ENCODE measurements around the gene NELFB. TPM values are rescaled to one million over a fixed set of nuclear protein-coding genes. Genes with fewer than 3 reads are reported as not detected.

The NELFB gene
- total and polyA plus RNA-seq, 5 donors from 2014 or later, result 22.3 to 46.4 (median 24.1) TPM

DNA sequence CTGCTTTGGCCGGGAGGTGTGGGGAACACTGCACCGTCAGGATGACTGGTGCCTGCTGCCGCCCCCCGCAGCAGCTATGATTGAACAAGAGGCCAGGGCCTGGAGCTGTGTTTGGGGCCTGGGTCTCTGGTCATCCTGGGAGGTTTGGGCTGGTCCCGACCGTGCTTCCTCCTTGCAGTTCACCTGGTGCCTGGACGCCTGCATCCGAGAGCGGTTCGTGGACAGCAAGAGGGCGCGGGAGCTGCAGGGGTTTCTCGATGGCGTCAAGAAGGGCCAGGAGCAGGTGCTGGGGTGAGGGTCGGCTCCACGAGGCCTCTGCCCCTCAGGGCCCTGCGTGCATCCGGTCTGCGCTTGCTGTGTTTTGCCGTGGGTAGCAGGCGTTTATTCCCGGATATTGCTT is 8.9 kb downstream of the NELFB start:
- Histone ChIP-seq H3K27ac (ENCODE audit: insufficient read depth, low read length, poor library complexity, severe bottlenecking) (no peak overlapping the region), H3K4me3 (ENCODE audit: low read depth, low read length) (no peak overlapping the region), H3K9me3 (ENCODE audit: control insufficient read depth in 2 of 2, low read length in 2 of 2) (no peaks in the 10 kb centered on the region), H3K27me3 (ENCODE audit: control insufficient read depth, insufficient read depth, low read length) (no peaks in the 10 kb centered on the region), H3K4me1 (ENCODE audit: control insufficient read depth, insufficient read depth, low read length, poor library complexity, severe bottlenecking) (no peaks in the 10 kb centered on the region), H3K36me3 (ENCODE audit: control insufficient read depth, insufficient read depth, low read length) (peaks cover 31% of the 10 kb centered on the region)
- no peak overlapping the region for H3K27ac Mint-ChIP-seq
- peaks cover 14% of the 10 kb centered on the region for H3K36me3 Mint-ChIP-seq
- H3K4me3 Mint-ChIP-seq, result no peak overlapping the region
- ATAC-seq (ENCODE audit: low read depth in 2 of 2) (no peak), DNase-seq (no peak)
- no peaks in the 10 kb centered on the region for H3K9me3 Mint-ChIP-seq
- H3K27me3 Mint-ChIP-seq, result no peaks in the 10 kb centered on the region
- peaks cover 0 to 14% (median 3%) of the 10 kb centered on the region in 4 donors for H3K4me1 Mint-ChIP-seq

GRCh38 chr9:137265496-137266161 is 10.5 kb downstream of the NELFB start:
- H3K9me3 Mint-ChIP-seq, result no peaks in the 10 kb centered on the region
- Histone ChIP-seq H3K4me1 (ENCODE audit: control insufficient read depth, insufficient read depth, low read length, poor library complexity, severe bottlenecking) (no peaks in the 10 kb centered on the region), H3K36me3 (ENCODE audit: control insufficient read depth, insufficient read depth, low read length) (peaks cover 34% of the 10 kb centered on the region), H3K4me3 (ENCODE audit: low read depth, low read length) (no peak overlapping the region), H3K27ac (ENCODE audit: insufficient read depth, low read length, poor library complexity, severe bottlenecking) (no peak overlapping the region), H3K9me3 (ENCODE audit: control insufficient read depth in 2 of 2, low read length in 2 of 2) (no peaks in the 10 kb centered on the region), H3K27me3 (ENCODE audit: control insufficient read depth, insufficient read depth, low read length) (no peaks in the 10 kb centered on the region)
- no peak overlapping the region for H3K27ac Mint-ChIP-seq
- H3K27me3 Mint-ChIP-seq, result no peaks in the 10 kb centered on the region
- no peak for ATAC-seq (ENCODE audit: low read depth in 2 of 2)
- DNase-seq, result no peak
- H3K36me3 Mint-ChIP-seq, result peaks cover 19% of the 10 kb centered on the region
- H3K4me3 Mint-ChIP-seq, result no peak overlapping the region
- peaks cover 0 to 13% (median 5%) of the 10 kb centered on the region in 4 donors for H3K4me1 Mint-ChIP-seq

DNA sequence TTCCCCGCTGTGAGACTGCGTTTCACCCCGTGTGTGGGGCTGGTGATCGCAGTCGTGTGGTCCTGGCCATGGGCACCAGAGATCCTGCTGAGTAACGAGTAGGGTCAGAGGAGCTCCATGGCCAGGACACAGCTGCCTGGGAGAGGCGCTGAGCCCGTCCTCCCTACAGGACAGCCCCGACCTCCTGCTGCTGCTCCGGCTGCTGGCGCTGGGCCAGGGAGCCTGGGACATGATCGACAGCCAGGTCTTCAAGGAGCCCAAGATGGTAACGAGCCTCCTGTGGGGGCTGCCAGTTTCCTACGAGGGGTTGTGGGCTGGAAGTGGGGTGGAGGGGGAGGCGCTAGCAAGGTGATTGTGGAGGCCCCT is 11.0 kb downstream of the NELFB start:
- Histone ChIP-seq H3K27me3 (ENCODE audit: control insufficient read depth, insufficient read depth, low read length) (no peaks in the 10 kb centered on the region), H3K9me3 (ENCODE audit: control insufficient read depth in 2 of 2, low read length in 2 of 2) (no peaks in the 10 kb centered on the region), H3K4me1 (ENCODE audit: control insufficient read depth, insufficient read depth, low read length, poor library complexity, severe bottlenecking) (no peaks in the 10 kb centered on the region), H3K36me3 (ENCODE audit: control insufficient read depth, insufficient read depth, low read length) (peaks cover 34% of the 10 kb centered on the region), H3K27ac (ENCODE audit: insufficient read depth, low read length, poor library complexity, severe bottlenecking) (no peak overlapping the region), H3K4me3 (ENCODE audit: low read depth, low read length) (no peak overlapping the region)
- Mint-ChIP-seq H3K36me3 (peaks cover 19% of the 10 kb centered on the region), H3K27ac (no peak overlapping the region), H3K4me3 (no peak overlapping the region), H3K27me3 (no peaks in the 10 kb centered on the region), H3K9me3 (no peaks in the 10 kb centered on the region), H3K4me1 (peaks cover 0 to 13% (median 5%) of the 10 kb centered on the region in 4 donors)
- DNase-seq (no peak), ATAC-seq (ENCODE audit: low read depth in 2 of 2) (no peak)

GRCh38 chr9:137266585-137267453 is 11.7 kb downstream of the NELFB start:
- DNase-seq, result no peak
- no peak for ATAC-seq (ENCODE audit: low read depth in 2 of 2)
- peaks cover 34% of the 10 kb centered on the region for H3K36me3 ChIP-seq (ENCODE audit: control insufficient read depth, insufficient read depth, low read length)

GRCh38 chr9:137267933-137268355 is 12.8 kb downstream of the NELFB start:
- H3K4me1 ChIP-seq (ENCODE audit: control insufficient read depth, insufficient read depth, low read length, poor library complexity, severe bottlenecking), result peaks cover 4% of the 10 kb centered on the region
- H3K36me3 ChIP-seq (ENCODE audit: control insufficient read depth, insufficient read depth, low read length), result peaks cover 33% of the 10 kb centered on the region
- Mint-ChIP-seq H3K27me3 (no peaks in the 10 kb centered on the region), H3K4me1 (peaks cover 0 to 15% (median 6%) of the 10 kb centered on the region in 4 donors), H3K36me3 (peaks cover 14% of the 10 kb centered on the region), H3K9me3 (no peaks in the 10 kb centered on the region), H3K4me3 (no peak overlapping the region), H3K27ac (no peak overlapping the region)
- no peak overlapping the region for H3K27ac ChIP-seq (ENCODE audit: insufficient read depth, low read length, poor library complexity, severe bottlenecking)
- no peaks in the 10 kb centered on the region for H3K27me3 ChIP-seq (ENCODE audit: control insufficient read depth, insufficient read depth, low read length)
- H3K9me3 ChIP-seq (ENCODE audit: control insufficient read depth in 2 of 2, low read length in 2 of 2), result no peaks in the 10 kb centered on the region
- ATAC-seq (ENCODE audit: low read depth in 2 of 2) (peak in 1 of 2 donors; percentile 56), DNase-seq (no peak)
- no peak overlapping the region for H3K4me3 ChIP-seq (ENCODE audit: low read depth, low read length)

More at GRCh38 chr9:137266585-137267453, 11.7 kb downstream of the NELFB start:
- peaks cover 15% of the 10 kb centered on the region for H3K36me3 Mint-ChIP-seq
- Histone ChIP-seq H3K9me3 (ENCODE audit: control insufficient read depth in 2 of 2, low read length in 2 of 2) (no peaks in the 10 kb centered on the region), H3K4me3 (ENCODE audit: low read depth, low read length) (no peak overlapping the region), H3K4me1 (ENCODE audit: control insufficient read depth, insufficient read depth, low read length, poor library complexity, severe bottlenecking) (peaks cover 4% of the 10 kb centered on the region), H3K27me3 (ENCODE audit: control insufficient read depth, insufficient read depth, low read length) (no peaks in the 10 kb centered on the region), H3K27ac (ENCODE audit: insufficient read depth, low read length, poor library complexity, severe bottlenecking) (no peak overlapping the region)
- no peaks in the 10 kb centered on the region for H3K9me3 Mint-ChIP-seq
- H3K4me3 Mint-ChIP-seq, result no peak overlapping the region
- no peak overlapping the region for H3K27ac Mint-ChIP-seq
- H3K27me3 Mint-ChIP-seq, result no peaks in the 10 kb centered on the region
- H3K4me1 Mint-ChIP-seq, result peaks cover 0 to 14% (median 6%) of the 10 kb centered on the region in 4 donors

DNA sequence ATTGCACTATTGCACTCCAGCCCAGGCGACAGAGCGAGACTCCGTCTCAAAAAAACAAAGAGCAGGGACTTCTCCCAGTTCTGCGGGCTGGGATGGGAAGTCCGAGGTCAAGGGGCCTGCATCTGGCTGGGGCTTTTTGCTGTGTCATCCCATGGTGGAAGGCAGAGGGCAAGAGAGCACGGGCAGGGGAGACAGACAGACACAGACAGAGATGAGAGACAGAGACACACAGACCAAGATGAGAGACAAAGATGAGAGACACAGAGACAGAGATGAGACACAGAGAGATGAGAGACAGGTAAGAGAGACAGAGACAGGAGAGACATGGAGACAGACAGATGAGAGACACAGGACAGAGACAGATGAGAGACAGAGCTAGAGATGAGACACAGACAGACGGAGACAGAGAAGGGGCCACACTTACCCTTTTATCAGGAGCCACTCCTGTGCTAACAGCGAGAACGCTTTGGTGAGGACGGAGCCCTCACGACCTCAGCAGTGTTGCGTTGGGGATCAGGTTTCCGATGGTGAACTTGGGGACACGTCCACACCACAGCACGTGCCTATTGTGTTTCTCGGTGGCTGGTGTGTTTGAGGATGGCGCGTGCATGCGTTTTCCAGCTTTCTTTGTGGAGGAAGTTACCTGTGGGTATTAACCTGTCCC is 13.5 kb downstream of the NELFB start:
- Mint-ChIP-seq H3K27ac (no peak overlapping the region), H3K4me3 (no peak overlapping the region), H3K27me3 (no peaks in the 10 kb centered on the region), H3K9me3 (no peaks in the 10 kb centered on the region), H3K4me1 (peaks cover 0 to 15% (median 6%) of the 10 kb centered on the region in 4 donors), H3K36me3 (peaks cover 14% of the 10 kb centered on the region)
- H3K27me3 ChIP-seq (ENCODE audit: control insufficient read depth, insufficient read depth, low read length), result no peaks in the 10 kb centered on the region
- peaks cover 4% of the 10 kb centered on the region for H3K4me1 ChIP-seq (ENCODE audit: control insufficient read depth, insufficient read depth, low read length, poor library complexity, severe bottlenecking)
- no peak overlapping the region for H3K27ac ChIP-seq (ENCODE audit: insufficient read depth, low read length, poor library complexity, severe bottlenecking)
- H3K36me3 ChIP-seq (ENCODE audit: control insufficient read depth, insufficient read depth, low read length), result peaks cover 29% of the 10 kb centered on the region
- no peaks in the 10 kb centered on the region for H3K9me3 ChIP-seq (ENCODE audit: control insufficient read depth in 2 of 2, low read length in 2 of 2)
- ATAC-seq (ENCODE audit: low read depth in 2 of 2), result no peak
- H3K4me3 ChIP-seq (ENCODE audit: low read depth, low read length), result no peak overlapping the region
- DNase-seq, result no peak

GRCh38 chr9:137269231-137269772 is 14.2 kb downstream of the NELFB start:
- ATAC-seq (ENCODE audit: low read depth in 2 of 2) (no peak), DNase-seq (no peak)
- Histone ChIP-seq H3K36me3 (ENCODE audit: control insufficient read depth, insufficient read depth, low read length) (peaks cover 22% of the 10 kb centered on the region), H3K4me1 (ENCODE audit: control insufficient read depth, insufficient read depth, low read length, poor library complexity, severe bottlenecking) (peaks cover 4% of the 10 kb centered on the region), H3K27me3 (ENCODE audit: control insufficient read depth, insufficient read depth, low read length) (no peaks in the 10 kb centered on the region), H3K4me3 (ENCODE audit: low read depth, low read length) (no peak overlapping the region), H3K9me3 (ENCODE audit: control insufficient read depth in 2 of 2, low read length in 2 of 2) (no peaks in the 10 kb centered on the region), H3K27ac (ENCODE audit: insufficient read depth, low read length, poor library complexity, severe bottlenecking) (no peak overlapping the region)
- Mint-ChIP-seq H3K36me3 (peaks cover 14% of the 10 kb centered on the region), H3K4me1 (peaks cover 0 to 15% (median 6%) of the 10 kb centered on the region in 4 donors), H3K9me3 (no peaks in the 10 kb centered on the region), H3K4me3 (no peak overlapping the region), H3K27ac (peak overlapping the region in 1 of 3 donors; percentile 48), H3K27me3 (no peaks in the 10 kb centered on the region)
